ENCODE measurements around the gene EVC.
A peak's percentile ranks its signal among the peaks of the same experiment; 100 is the strongest.

Gene EVC

DNA sequence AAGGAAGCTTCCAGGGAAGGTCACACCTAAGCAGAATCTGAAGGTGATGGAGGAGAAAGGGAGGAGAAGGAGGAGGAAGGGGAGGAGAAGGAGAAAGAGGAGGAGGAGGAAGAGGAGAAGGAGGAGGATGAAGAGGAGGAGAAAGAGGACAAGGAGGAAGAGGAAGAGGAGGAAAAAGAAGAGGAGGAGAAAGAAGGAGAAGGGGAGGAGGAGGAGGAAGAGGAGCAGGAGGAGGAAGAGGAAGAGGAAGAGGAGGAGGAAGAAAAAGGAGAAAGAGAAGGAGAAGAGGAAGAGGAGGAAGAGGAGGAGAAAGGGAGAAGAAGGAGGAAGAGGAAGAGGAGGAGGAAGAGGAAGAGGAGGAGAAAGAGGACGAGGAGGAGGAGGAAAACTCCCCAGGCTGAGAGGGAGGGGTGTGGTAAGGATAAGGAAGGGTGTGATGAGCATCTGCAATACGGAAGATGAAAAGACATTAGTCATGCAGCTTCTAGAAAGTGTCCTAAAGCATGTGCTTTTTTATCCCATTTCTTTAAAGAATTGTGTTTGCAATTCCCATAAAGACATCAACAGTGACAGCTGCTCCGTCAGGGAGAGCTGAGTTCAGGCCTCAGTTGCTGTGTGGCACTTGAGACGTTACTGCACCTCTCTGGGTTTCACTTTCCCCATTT lies 140.8 kb downstream of the EVC start:
- FAIRE-seq = no peak

- no peak for FAIRE-seq
Measured at GRCh38 chr4:5852523-5853202, 141.7 kb downstream of the EVC start.

DNA sequence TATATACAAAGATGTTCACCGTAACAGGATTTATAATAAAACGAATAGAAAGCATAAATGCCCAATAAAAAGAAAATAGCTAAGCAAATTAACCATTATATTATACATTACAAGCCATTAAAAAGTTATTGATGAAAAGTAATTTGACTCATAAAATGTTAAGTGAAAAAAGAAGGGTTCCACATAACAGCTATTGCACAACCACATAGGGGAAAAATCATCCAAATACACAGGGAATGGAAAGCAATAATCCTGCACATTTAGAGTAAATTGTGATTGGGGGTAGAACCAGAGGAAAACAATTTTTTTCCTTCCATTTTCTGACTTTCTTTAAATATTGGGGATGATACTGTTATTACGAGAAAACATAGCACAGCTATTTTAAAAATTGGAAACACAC lies 143.9 kb downstream of the EVC start:
- FAIRE-seq = no peak

GRCh38 chr4:5856362-5856761 lies 145.4 kb downstream of the EVC start:
- peak; percentile 38 for FAIRE-seq

GRCh38 chr4:5857199-5857598 lies 146.2 kb downstream of the EVC start:
- no peak for FAIRE-seq

GRCh38 chr4:5858020-5858769 lies 147.2 kb downstream of the EVC start:
- no peak for FAIRE-seq

- no peak for FAIRE-seq
Measured at GRCh38 chr4:5863461-5864113, 152.6 kb downstream of the EVC start.
